ENCODE measurements around the gene JUND.

DNA sequence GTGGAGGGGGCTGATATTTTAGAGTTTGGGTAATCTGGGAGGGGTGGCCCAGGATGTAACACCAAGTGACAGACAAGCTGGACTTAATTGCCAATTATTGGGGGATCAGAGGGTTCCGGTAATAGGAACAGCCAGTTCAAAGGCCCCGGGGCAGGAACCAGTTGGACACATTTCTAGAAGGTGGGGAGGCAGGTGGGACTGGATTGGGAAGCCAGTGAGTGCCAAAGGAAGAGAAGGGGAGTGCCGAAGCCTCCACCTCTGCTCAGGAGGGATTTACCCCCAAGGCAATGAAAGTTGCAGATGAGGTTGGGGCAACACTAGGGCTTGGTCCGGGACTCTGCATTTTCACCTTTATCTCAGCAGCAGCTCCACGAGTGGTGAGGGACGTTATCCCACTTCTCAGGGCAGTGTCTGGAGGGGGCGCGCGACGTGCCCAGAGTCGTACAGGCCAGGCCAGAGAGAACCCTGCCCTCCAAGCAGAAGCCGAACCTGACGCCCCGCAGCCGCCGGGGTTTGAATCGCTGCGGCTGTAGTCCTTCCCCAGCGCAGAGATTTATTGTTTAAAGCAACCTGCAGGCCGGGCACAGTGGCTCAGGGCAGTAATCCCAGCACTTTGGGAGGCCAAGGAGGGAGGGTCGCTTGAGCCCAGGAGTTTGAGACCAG is 5.7 kb upstream of the JUND start:
- TF ChIP-seq, protein P1, sequence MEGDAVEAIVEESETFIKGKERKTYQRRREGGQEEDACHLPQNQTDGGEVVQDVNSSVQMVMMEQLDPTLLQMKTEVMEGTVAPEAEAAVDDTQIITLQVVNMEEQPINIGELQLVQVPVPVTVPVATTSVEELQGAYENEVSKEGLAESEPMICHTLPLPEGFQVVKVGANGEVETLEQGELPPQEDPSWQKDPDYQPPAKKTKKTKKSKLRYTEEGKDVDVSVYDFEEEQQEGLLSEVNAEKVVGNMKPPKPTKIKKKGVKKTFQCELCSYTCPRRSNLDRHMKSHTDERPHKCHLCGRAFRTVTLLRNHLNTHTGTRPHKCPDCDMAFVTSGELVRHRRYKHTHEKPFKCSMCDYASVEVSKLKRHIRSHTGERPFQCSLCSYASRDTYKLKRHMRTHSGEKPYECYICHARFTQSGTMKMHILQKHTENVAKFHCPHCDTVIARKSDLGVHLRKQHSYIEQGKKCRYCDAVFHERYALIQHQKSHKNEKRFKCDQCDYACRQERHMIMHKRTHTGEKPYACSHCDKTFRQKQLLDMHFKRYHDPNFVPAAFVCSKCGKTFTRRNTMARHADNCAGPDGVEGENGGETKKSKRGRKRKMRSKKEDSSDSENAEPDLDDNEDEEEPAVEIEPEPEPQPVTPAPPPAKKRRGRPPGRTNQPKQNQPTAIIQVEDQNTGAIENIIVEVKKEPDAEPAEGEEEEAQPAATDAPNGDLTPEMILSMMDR (IDR thresholded peaks at IDR 0.05) = no peak
- no peak for TF ChIP-seq POLR2A (IDR thresholded peaks at IDR 0.05)

All from prostate gland (tissue), 2 donors.